GM12878 (cell line): ENCODE data around the gene CASK. TPM values are rescaled to one million over a fixed set of nuclear protein-coding genes. Genes with fewer than 3 reads are reported as not detected.

Experiments used
- ATAC-seq: fragments of 200-7000 bp; cut with Tn5 transposase; 3 replicates; pipeline ENCODE4 v1.9.1; 2020; ENCODE audit warnings: mild to moderate bottlenecking, moderate library complexity
- BruUV-seq: library from RNA; stranded (reverse); fragments of 400-500 nt; replicated peaks from 2 replicates; lab custom pipeline; 2021; lab: Mats Ljungman, UMichigan
- CTCF ChIA-PET: fragments of 300-600 bp; sonication (Branson Sonifier 250); formaldehyde crosslinking; extraction: SDS; loops from one replicate; lab custom pipeline; 2021; ENCODE audit warnings: inconsistent platforms; lab: Yijun Ruan, JAX
- POLR2A ChIA-PET: fragments of 350-600 bp; formaldehyde crosslinking; extraction: SDS; loops from one replicate; lab custom pipeline; 2021; ENCODE audit warnings: inconsistent platforms; lab: Charles Lee
- RAD21 ChIA-PET: fragments of 300-600 bp; sonication (Branson Sonifier 250); formaldehyde crosslinking; loops from one replicate; lab custom pipeline; 2023; ENCODE audit warnings: antibody characterized with exemption; ENCODE audit not compliant: unreplicated experiment; lab: Charles Lee
- SMC1A ChIA-PET: fragments of 300-600 bp; sonication (Branson Sonifier 250); formaldehyde crosslinking; loops from one replicate; lab custom pipeline; 2023; ENCODE audit not compliant: unreplicated experiment, uncharacterized antibody; lab: Charles Lee
- DNase-seq: peaks from one replicate; pipeline ENCODE4 v3.0.0-alpha.2; 2011; ENCODE audit warnings: low read depth, low spot score
- FAIRE-seq: peaks from 3 replicates; lab custom pipeline; 2011; peaks lifted over from hg19 to GRCh38; lab: Jason Lieb, UNC
- H2AFZ ChIP-seq: 2 replicates; pipeline ENCODE4 v1.6.0; 2011; ENCODE audit warnings: low read depth, low read length, control low read depth; ENCODE audit not compliant: control insufficient read depth
- H3K27ac ChIP-seq: 2 replicates; pipeline ENCODE4 v1.5.1; 2011; ENCODE audit warnings: control low read depth; ENCODE audit not compliant: control insufficient read depth, insufficient read depth
- H3K27me3 ChIP-seq, 2 experiments: replicated peaks in 1 of 2; 2 replicates each; pipeline versions ENCODE4 v1.6.0 to v1.6.1; 2011; ENCODE audit warnings: low read length in 1 of 2; ENCODE audit not compliant: control insufficient read depth in 2 of 2, insufficient read depth in 2 of 2
- H3K36me3 ChIP-seq, 2 experiments: 2 replicates each; pipeline ENCODE4 v1.5.1; 2011; ENCODE audit warnings: low read length in 1 of 2; ENCODE audit not compliant: control insufficient read depth in 2 of 2, insufficient read depth in 2 of 2
- H3K4me1 ChIP-seq: 2 replicates; pipeline ENCODE4 v1.6.1; 2011; ENCODE audit warnings: mild to moderate bottlenecking, low read length, moderate library complexity, mixed read lengths; ENCODE audit not compliant: control insufficient read depth, insufficient read depth
- H3K4me2 ChIP-seq: 2 replicates; pipeline ENCODE4 v1.6.0; 2011; ENCODE audit warnings: control low read depth; ENCODE audit not compliant: control insufficient read depth, insufficient read depth
- H3K4me3 ChIP-seq: fragments of 200-600 bp; sonication (generic); 2 replicates; pipeline ENCODE4 v1.5.1; 2016
- H3K79me2 ChIP-seq: 2 replicates; pipeline ENCODE4 v1.6.0; 2011; ENCODE audit warnings: low read length; ENCODE audit not compliant: control insufficient read depth, insufficient read depth
- H3K9ac ChIP-seq: 2 replicates; pipeline ENCODE4 v1.8.0; 2011; ENCODE audit warnings: low read length, control low read depth, mixed read lengths; ENCODE audit not compliant: control insufficient read depth, insufficient read depth
- H3K9me3 ChIP-seq: replicated peaks from 3 replicates; pipeline ENCODE4 v1.5.1; 2011; ENCODE audit warnings: mild to moderate bottlenecking, low read length; ENCODE audit not compliant: control insufficient read depth, insufficient read depth
- H4K20me1 ChIP-seq: 2 replicates; pipeline ENCODE4 v1.6.0; 2011; ENCODE audit not compliant: control insufficient read depth, insufficient read depth
- BACH1 ChIP-seq: fragments of 450-650 bp; IDR thresholded peaks from 2 replicates; pipeline ENCODE4 v1.6.1; 2017; ENCODE audit warnings: mild to moderate bottlenecking, borderline replicate concordance
- CBX5 ChIP-seq: sonication (generic); IDR thresholded peaks from 2 replicates; pipeline ENCODE4 v1.6.1; 2016; ENCODE audit warnings: low read depth, moderate library complexity, mild to moderate bottlenecking, inconsistent platforms
- EZH2 ChIP-seq: IDR thresholded peaks from 2 replicates; pipeline ENCODE4 v1.6.1; 2012; ENCODE audit warnings: low read depth, mild to moderate bottlenecking, control low read depth, inconsistent platforms, low read length, borderline replicate concordance; ENCODE audit not compliant: control insufficient read depth
- GABPA ChIP-seq: IDR thresholded peaks from 2 replicates; pipeline ENCODE4 v1.6.1; 2014; ENCODE audit warnings: antibody characterized with exemption, low read depth, mild to moderate bottlenecking, inconsistent platforms
- HDAC2 ChIP-seq: fragments of 200-600 bp; sonication (generic); IDR thresholded peaks from 2 replicates; pipeline ENCODE4 v1.6.1; 2017
- JUNB ChIP-seq: IDR thresholded peaks from 2 replicates; pipeline ENCODE4 v1.6.1; 2016; ENCODE audit warnings: antibody characterized with exemption, mild to moderate bottlenecking
- PBX3 ChIP-seq: IDR thresholded peaks from 2 replicates; pipeline ENCODE4 v1.6.1; 2011; ENCODE audit warnings: mild to moderate bottlenecking, low read depth, low read length, moderate library complexity; ENCODE audit not compliant: insufficient replicate concordance
- POLR2AphosphoS2 ChIP-seq: IDR thresholded peaks from 2 replicates; pipeline ENCODE4 v1.6.1; 2011; ENCODE audit warnings: low read depth, mild to moderate bottlenecking, low read length, improper control_type of control experiment, moderate library complexity
- RFX5 ChIP-seq: IDR thresholded peaks from 2 replicates; pipeline ENCODE4 v1.6.1; 2011; ENCODE audit warnings: low read depth, low read length, improper control_type of control experiment
- SPI1 ChIP-seq: IDR thresholded peaks from 2 replicates; pipeline ENCODE4 v1.6.1; 2011; ENCODE audit warnings: low read depth, mild to moderate bottlenecking, low read length, moderate library complexity, borderline replicate concordance; ENCODE audit not compliant: insufficient read depth
- SREBF2 ChIP-seq: IDR thresholded peaks from 2 replicates; pipeline ENCODE4 v1.6.1; 2012; ENCODE audit warnings: mild to moderate bottlenecking, low read length
- USF2 ChIP-seq: IDR thresholded peaks from 2 replicates; pipeline ENCODE4 v1.6.1; 2011; ENCODE audit warnings: low read depth, low read length, improper control_type of control experiment, borderline replicate concordance
- ZSCAN29 ChIP-seq: fragments of 450-650 bp; IDR thresholded peaks from 2 replicates; pipeline ENCODE4 v1.6.1; 2017; ENCODE audit warnings: mild to moderate bottlenecking, moderate library complexity
- WGBS: methylation state at CpG from one replicate; pipeline ENCODE4 v1.1.6; 2016; ENCODE audit warnings: low lambda C conversion rate; ENCODE audit not compliant: insufficient replicate concordance, insufficient coverage; ENCODE audit errors: missing lambda C conversion rate; 5-methylcytosine and 5-hydroxymethylcytosine counted together
- in situ Hi-C: fragments of 300-500 bp; cut with MboI; formaldehyde crosslinking; loops from 9 replicates; pipeline ENCODE4 v1.14.3; 2018; ENCODE audit warnings: mixed read lengths
- intact Hi-C: fragments of 100-400 bp; cut with micrococcal nuclease; formaldehyde crosslinking; loops from one replicate; pipeline ENCODE4 v1.14.2; 2022; ENCODE audit not compliant: unreplicated experiment
- polyA plus RNA-seq, 11 experiments: library from polyadenylated mRNA; depleted of rRNA in 4 of 11; unstranded in 6 of 11; stranded (reverse) in 5 of 11; fragments of >200 nt; fragmentation: Nextera tagmentation in 4 of 11; fragmentation: Illumina TruSeq in 1 of 11; extraction: Ambion mirVana in 4 of 11; extraction: Trizol in 1 of 11; gene quantifications; 1 replicate in 1 of 11; 2 replicates in 10 of 11; pipeline versions ENCODE4 v1.2.1 to v1.2.3, GENCODE V29; 2011 to 2016; ENCODE audit warnings: inconsistent platforms in 2 of 11, missing spikeins in 2 of 11, low read depth in 1 of 11
- total RNA-seq, 4 experiments: library from RNA; depleted of rRNA in 3 of 4; stranded (reverse); fragments of >200 nt in 3 of 4; fragmentation: Illumina TruSeq in 1 of 4; extraction: Trizol in 1 of 4; gene quantifications; 2 replicates each; pipeline versions ENCODE4 v1.2.1 to v1.2.3, GENCODE V29; 2013 to 2021
- TF ChIP-seq, protein P1 (sequence below): IDR thresholded peaks from 2 replicates; pipeline ENCODE4 v1.6.1; 2012; ENCODE audit warnings: low read length, inconsistent platforms
- TF ChIP-seq, protein P2 (sequence below): fragments of 450-650 bp; IDR thresholded peaks from 2 replicates; pipeline ENCODE4 v1.6.1; 2016; ENCODE audit warnings: mild to moderate bottlenecking, moderate library complexity, borderline replicate concordance

Gene CASK
- total and polyA plus RNA-seq, 10 of the 15 experiments (the other 5 are each of a cell fraction or from before 2014, with no cell fraction given): 0.60 to 45.9 (median 4.8) TPM

GRCh38 chrX:41761169-41761568 lies 162.2 kb downstream of the CASK start:
- POLR2A ChIA-PET: no interaction called here
- ATAC-seq (no peak), DNase-seq (no peak), FAIRE-seq (no peak)
- Histone ChIP-seq H3K9me3 (no peaks in the 10 kb centered on the region), H3K36me3 (no peaks in the 10 kb centered on the region), H3K4me2 (no peak overlapping the region), H3K27ac (no peak overlapping the region), H2AFZ (no peak overlapping the region), H3K9ac (no peak overlapping the region), H3K79me2 (no peaks in the 10 kb centered on the region), H3K27me3 (no peaks in the 10 kb centered on the region), H3K4me3 (no peak overlapping the region), H4K20me1 (no peaks in the 10 kb centered on the region), H3K4me1 (no peaks in the 10 kb centered on the region)
- RAD21 ChIA-PET: interaction anchor here (1.9 kb wide), 1 partner anchor 203 kb away, joined by 10 read pairs; no protein-coding TSS in a partner anchor
- CTCF ChIA-PET: interaction anchor here (1.2 to 2.2 kb wide), 3 partner anchors 50 to 581 kb away, joined by 3 to 16 read pairs (median 3); no protein-coding TSS in a partner anchor
- TF ChIP-seq ZSCAN29: no peak
- TF ChIP-seq HDAC2: no peak
- no peak for TF ChIP-seq USF2
- no peak for TF ChIP-seq POLR2AphosphoS2
- TF ChIP-seq SPI1: no peak
- no peak for TF ChIP-seq RFX5
- TF ChIP-seq EZH2: no peak
- TF ChIP-seq BACH1: no peak
- no peak for TF ChIP-seq GABPA
- TF ChIP-seq, protein P1, sequence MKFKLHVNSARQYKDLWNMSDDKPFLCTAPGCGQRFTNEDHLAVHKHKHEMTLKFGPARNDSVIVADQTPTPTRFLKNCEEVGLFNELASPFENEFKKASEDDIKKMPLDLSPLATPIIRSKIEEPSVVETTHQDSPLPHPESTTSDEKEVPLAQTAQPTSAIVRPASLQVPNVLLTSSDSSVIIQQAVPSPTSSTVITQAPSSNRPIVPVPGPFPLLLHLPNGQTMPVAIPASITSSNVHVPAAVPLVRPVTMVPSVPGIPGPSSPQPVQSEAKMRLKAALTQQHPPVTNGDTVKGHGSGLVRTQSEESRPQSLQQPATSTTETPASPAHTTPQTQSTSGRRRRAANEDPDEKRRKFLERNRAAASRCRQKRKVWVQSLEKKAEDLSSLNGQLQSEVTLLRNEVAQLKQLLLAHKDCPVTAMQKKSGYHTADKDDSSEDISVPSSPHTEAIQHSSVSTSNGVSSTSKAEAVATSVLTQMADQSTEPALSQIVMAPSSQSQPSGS: no peak
- TF ChIP-seq, protein P2, sequence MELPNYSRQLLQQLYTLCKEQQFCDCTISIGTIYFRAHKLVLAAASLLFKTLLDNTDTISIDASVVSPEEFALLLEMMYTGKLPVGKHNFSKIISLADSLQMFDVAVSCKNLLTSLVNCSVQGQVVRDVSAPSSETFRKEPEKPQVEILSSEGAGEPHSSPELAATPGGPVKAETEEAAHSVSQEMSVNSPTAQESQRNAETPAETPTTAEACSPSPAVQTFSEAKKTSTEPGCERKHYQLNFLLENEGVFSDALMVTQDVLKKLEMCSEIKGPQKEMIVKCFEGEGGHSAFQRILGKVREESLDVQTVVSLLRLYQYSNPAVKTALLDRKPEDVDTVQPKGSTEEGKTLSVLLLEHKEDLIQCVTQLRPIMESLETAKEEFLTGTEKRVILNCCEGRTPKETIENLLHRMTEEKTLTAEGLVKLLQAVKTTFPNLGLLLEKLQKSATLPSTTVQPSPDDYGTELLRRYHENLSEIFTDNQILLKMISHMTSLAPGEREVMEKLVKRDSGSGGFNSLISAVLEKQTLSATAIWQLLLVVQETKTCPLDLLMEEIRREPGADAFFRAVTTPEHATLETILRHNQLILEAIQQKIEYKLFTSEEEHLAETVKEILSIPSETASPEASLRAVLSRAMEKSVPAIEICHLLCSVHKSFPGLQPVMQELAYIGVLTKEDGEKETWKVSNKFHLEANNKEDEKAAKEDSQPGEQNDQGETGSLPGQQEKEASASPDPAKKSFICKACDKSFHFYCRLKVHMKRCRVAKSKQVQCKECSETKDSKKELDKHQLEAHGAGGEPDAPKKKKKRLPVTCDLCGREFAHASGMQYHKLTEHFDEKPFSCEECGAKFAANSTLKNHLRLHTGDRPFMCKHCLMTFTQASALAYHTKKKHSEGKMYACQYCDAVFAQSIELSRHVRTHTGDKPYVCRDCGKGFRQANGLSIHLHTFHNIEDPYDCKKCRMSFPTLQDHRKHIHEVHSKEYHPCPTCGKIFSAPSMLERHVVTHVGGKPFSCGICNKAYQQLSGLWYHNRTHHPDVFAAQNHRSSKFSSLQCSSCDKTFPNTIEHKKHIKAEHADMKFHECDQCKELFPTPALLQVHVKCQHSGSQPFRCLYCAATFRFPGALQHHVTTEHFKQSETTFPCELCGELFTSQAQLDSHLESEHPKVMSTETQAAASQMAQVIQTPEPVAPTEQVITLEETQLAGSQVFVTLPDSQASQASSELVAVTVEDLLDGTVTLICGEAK: no peak
- no peak for TF ChIP-seq JUNB
- TF ChIP-seq PBX3: no peak
- no peak for TF ChIP-seq SREBF2
- no peak for TF ChIP-seq CBX5
- SMC1A ChIA-PET: interaction anchor here (1.3 to 3.0 kb wide), 3 partner anchors 20 to 206 kb away, joined by 4 to 10 read pairs (median 5); no protein-coding TSS in a partner anchor
- BruUV-seq: no TSS peak
- intact Hi-C loops (no loop called here), in situ Hi-C loops (no loop called here)
- WGBS: 35% methylated on average over 3 of the region's 3 CpGs
